DMS53 treated with DMSO at 0.1 percent for 48 hours (cell line): ENCODE results near the gene GGT7.
"Not testable (repeated sequence)": the region's sequence is repeated elsewhere in the genome, so short reads cannot be mapped to it uniquely, and the experiment has no call there.

Experiments
- DNase-seq: peaks from one replicate; lab custom pipeline; 2025; ENCODE audit not compliant: unreplicated experiment; lab: John Stamatoyannopoulos, UW

GGT7 gene

DNA sequence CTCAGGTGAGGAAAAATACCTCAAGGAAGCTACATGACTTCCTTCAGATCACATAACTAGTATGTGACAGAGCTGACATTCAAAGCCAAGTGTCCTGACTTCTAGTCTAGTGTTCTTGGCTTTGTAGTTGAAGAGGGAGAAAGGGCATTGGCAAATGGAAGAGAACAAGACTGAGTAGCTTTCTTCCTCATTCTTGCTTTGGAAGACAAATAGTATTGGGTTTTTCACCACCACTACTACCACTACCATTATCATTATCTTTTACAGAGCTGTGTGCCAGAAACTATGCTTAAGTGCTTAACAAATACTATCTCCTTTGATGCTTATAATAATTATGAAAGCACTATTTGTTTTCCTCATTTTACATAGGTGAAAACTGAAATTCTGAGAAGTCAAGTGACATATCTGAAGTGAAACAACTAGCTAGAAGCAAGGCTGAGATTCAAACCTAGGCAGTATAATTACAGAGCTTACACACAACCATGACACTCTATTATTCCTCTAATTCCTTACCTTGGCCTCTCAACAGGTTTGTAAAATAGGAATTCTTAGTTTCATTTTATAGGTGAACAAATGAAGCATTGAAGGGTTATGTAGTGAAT, 10.5 kb upstream of the GGT7 start:
- no peak for DNase-seq

DNA sequence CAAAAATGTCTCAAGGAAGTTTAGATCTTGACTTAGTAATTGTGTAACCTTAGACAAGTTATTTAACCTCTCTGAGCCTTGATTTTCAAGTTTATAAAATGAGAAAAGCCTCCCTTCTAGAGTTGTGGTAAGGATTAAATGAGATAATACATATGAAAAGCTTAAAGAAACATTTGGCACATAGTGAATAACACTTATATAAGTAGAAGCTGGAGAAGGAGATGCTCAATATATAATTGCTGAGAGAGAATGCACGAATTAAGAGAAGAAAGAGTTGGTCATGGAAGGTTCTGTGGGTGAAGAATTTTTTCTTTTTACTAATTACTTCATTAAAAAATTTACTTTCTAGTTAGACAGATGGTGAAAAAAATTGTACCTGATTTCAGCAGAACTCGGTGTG, 9.0 kb upstream of the GGT7 start:
- no peak for DNase-seq

DNA sequence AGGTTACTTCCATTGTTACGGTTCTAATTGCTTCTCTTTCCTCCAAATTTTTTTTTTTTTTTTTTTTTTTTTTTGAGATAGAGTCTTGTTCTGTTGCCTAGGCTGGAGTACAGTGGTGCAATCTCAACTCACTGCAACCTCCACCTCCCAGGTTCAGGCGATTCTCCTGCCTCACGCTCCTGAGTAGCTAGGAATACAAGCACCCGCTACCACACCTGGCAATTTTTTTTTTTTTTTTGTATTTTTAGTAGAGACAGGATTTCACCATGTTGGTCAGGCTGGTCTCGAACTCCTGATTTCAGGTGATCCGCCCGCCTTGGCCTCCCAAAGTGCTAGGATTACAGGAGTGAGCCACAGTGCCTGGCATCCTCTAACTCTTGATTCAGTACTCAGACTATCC, 8.3 kb upstream of the GGT7 start:
- DNase-seq = not testable (repeated sequence)

DNA sequence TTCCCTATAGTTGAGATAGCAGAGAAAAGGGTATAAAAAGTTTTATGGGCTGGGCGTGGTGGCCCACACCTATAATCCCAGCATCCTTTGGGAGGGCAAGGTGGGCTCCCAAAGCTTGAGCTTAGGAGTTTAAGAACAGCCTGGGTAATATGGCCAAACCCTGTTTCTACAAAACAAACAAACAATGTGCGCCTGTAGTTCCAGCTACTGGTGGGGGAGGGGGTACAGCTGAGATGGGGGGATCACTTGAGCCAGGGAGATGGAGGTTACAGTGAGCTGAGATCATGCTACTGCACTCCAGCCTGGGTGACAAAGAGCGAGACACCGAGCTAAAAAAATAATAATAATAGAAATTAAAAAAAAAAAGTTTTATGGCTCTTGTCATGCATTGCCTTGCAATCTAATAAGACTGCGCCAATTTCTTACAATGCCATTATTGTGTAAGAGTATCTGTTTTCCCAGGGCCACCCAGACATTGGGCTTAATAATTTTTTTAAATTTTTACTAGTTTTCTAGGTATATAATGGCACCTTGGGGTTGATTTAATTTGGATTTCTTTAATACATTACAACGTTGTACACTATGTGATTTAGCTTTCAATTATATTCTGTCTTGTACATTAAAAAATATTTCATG, 7.7 kb upstream of the GGT7 start:
- DNase-seq = no peak

DNA sequence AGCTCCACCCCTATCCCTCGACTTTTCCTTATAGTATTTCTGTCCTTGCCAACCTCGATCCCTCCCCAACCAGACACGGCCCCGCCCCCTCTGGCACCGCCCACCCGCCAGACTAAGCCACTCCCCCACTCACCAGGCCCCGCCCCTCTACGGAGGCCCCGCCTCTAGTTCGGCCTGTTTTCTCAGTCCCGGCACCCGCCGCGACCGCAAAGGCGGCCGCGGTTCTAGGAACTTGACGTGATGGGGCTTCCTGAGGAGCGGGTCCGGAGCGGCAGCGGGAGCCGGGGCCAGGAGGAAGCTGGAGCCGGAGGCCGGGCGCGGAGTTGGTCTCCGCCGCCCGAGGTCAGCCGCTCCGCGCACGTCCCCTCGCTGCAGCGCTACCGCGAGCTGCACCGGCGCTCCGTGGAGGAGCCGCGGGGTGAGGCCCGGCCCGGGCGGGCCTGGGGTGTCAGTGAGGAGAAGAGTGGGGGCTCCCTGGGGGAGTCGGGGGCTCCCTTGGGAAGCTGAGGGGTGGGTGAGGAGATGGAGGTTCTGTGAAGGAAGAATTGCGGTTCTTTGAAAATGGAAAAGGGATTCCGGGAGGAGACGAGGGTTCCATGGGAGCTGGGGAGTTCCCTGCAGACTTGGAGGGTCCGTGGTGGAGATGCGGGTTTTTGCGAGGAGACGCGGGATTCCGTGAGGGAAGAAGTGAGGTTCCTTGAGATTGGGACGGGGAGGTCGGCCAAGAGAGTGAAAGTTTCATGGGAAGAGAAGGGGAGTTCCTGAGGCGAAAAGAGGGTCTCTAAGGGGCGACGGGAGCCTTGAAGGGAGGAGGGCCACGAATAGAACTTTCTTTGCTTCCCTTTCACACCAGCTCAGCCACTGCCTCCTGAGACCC, 4.0 kb upstream of the GGT7 start, which contains the start of gene ACSS2:
TSS of gene ACSS2 (plus strand) at position 207 of the 877 bp plus-strand sequence. CDS start at position 241, 34 bp downstream.
- no peak for DNase-seq

DNA sequence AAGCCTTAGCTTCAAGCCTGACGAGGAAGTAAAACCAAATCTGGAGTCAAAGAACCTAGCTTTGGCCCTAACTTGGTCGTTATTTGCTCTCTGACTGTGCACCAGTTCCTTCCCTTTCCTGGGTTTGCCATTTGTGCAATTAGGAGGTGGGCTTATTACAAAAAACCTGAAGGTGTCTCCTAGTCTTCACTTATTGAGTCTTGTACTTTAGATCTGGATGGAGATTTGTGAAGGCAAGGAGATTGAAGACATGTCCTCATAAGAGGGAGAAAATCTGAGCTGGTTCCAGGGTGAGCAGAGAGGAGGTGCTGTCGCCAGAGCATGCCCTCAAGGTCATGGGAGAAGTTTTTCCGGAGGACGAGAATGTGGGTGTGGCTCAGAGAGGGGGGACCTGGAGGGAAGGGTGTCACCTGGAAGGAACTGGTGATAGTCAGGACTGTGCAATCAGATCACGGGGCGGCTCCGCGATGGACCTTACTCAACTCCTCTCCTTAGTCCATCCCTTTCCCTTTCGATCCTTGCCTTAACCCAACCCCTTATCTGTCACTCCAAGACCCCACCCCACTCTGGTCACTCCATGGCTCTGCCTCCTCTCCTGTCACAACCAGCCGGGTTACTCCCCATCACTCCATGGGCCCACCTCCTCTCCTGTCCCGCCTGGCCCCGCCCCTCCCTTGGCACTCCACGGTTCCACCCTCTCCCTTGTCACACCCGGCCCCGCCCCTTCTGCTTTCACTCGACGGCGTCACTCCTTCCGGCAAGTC, 3.2 kb upstream of the GGT7 start:
- peak; percentile 93 for DNase-seq

DNA sequence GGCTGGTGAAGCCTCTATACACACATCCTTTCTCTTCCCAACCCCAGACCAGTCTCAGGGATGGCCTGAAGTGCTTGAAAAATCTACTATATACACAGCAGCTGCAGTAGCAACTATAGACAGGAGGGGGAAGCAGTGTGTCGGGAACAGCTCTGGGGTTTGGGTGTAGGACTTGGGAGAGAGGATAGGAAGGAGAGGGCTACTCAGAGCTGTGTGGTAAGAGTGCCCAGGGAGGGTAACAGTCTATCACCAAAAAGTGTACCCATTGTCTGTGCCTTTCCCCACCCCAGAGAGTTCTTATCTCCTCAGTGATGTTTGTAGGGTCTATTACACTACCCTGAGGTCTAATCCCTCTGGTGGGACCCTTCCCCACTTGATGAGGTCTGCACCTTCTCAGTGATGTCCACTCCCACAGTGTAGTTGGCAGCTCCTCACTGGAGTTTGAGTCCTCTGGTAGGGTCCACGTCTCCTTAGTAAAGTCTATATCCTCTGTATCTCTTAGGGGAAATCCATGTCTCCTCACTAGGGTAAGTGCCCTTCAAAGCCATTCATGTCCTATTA, 1.5 kb upstream of the GGT7 start:
- peak; percentile 87 for DNase-seq

DNA sequence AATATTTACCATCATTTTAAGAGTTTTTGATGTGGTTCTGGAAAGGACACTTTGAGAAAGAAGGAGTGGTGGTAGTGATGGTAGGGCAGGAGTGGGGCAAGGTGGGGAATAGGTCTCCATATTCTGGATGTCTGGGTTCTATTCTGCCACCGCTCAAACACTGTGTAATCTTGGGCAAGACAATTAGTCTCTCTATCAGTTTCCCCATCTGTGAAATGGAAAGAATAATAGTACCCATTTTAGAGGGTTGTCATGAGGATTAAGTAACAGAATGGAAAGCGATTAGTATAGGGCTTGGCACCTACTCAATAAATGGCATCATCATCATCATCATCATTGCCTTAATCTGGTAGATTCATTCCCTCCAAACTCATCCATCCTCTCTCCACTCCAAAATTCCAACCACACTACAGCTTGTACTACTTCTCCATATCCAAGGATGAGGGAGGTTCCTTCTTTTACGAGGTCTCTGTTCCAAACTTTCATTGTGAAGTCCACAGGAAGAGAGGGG, 982 bp upstream of the GGT7 start:
- DNase-seq = no peak

DNA sequence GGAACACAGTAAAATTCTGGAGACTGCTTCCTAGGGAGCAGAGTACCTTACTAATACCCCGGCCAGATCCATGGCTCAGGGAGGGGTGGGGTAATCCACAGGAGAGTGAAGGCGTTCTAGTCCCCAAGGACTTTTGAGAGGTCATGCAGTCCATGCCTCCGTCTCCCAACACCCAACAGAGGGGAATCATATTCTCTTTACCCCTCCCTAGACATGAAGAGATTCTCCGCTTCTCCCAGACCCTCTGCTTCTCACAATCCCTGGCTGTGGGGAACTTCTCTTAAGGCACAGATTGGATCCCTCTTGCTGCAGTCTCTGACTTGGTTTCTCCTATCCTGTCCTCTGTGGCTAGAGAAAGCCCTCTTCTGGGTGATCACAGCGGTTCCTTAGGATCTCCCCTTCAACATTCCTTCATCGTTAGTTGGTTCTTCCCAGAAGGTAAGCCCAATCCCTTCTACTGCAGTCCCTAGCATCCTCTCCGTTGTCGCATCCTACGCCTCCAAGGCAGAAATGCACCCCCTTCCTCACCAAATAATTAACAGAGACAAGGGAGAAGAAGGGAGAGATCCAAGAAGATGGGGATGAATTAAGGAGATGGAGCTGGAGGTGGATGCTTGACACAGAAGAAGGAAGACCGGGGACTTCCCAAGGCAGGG, 562 bp downstream of the GGT7 start:
- DNase-seq = no peak

DNA sequence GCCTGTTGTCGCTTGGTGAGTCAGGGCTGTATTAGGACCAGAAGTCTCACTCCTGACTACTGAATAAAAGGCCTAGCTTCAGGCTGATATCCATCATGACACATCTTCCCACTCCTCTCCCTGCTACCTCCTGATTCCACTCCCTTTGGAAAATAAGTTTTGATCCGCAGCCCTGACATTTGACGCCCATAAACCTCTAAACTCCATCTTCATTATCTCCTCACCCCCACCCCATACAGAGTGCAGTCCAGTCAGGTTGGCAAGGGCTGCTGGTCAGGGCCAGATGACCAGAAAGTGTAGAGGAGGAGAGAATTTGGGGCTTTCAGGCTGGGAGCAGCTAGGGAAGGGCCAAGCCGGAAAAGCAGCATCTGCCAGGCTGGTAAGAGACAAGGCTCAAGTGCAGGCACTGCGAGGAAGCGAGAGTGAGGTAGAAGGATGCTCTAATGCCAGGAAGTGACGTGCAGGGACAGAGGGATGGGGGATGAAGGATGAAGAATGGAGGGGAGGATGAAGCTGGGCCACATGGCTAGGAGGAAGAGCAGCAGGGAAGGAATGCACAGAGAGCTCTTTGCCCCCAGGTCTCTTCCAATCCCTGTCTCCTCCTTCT, 1.2 kb downstream of the GGT7 start:
- no peak for DNase-seq

DNA sequence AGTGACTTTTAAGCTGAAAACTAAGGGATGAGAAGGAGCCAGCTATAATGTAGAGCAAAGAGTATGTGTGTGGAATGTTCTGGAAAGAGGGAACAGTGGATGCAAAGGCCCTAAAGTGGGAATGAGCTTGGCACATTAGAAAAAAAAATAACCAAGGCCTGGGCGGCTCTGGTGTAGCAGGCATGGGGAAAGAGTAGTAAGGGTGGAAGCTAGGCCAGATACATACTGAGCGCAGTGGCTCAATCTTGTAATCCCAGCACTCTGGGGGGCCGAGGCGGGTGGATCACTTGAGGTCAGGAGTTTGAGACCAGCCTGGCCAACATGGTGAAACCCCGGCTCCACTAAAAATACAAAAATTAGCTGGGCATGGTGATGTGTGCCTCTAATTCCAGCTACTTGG, 8.4 kb downstream of the GGT7 start:
- no peak for DNase-seq

DNA sequence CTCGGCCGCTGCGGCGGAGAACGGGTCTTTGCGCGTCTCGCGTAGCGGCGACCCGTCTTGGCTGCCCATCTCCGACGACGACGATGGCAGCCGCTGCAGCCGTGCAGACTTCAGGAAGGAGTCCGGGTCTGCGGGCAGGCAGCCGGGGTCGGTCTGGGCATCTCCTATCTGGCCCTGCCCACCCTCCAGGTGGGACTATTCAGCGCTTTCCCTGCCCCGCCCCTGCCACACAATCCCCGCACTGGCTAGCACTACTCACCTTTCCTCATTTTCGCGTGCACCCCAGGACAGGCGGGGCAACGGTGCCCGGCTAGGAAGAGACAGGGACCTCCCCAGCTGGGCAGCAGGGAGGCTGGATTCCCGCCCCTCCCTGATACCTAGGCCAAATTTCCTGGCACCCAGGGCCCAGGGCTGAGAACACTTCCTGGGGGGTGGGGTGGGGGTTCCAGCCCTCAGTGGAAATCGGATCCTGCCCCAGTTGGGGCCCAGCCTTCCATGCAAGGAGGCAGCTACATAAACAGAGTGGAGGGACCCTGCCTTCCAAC, 9.2 kb downstream of the GGT7 start:
- DNase-seq = no peak

DNA sequence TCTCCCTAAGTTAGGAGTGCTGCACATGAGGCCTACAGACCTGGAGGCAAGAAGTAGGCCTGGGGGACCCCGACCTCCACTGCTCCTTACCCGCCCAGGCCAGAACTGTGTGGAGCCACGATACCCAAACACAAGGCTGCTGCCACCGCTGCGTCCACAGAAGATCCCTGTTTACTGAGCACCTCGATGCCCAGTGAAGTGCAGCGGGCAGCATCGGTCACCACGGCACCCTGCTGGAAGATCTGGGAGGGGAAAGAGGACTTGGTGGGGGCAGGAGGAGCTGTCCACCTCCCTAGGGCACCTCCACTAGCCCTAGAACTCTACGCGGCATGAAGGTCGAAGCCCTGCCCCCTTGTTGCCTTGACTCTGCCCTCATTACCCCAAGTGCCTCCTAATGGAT, 9.9 kb downstream of the GGT7 start:
- no peak for DNase-seq

DNA sequence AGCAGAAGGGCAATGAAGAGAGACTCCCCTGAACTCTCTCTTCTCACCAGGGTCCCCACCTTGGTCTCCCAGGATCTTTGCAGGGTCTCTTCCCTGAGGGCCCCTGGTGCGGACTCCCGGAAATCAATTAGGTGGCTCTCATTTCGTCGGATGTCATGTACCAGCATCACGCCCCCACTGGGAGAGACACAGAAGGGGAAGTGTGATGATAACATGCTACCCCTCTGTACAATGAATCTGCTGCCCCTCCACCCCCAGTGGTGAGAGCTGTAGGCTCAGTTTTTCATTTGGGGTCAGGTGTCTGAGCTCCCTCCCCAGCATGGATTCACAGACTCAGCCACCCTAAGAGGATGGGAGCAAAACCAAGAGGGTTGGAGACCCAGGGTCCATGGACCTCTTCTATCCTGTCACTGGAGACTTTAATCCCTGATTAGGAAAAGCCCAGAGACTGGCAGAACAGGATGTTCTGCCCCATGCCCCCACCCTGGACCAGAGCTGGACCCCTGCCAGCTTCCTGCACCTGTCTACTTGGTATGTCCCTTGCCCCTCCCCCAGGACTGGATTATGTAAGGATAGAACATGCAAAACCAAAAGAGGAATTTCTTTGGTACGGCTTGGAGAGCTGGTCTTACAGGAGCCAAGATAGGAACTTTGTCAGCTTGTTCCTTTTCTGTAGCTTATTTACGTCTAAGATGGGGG, 11.1 kb downstream of the GGT7 start:
- peak; percentile 78 for DNase-seq

DNA sequence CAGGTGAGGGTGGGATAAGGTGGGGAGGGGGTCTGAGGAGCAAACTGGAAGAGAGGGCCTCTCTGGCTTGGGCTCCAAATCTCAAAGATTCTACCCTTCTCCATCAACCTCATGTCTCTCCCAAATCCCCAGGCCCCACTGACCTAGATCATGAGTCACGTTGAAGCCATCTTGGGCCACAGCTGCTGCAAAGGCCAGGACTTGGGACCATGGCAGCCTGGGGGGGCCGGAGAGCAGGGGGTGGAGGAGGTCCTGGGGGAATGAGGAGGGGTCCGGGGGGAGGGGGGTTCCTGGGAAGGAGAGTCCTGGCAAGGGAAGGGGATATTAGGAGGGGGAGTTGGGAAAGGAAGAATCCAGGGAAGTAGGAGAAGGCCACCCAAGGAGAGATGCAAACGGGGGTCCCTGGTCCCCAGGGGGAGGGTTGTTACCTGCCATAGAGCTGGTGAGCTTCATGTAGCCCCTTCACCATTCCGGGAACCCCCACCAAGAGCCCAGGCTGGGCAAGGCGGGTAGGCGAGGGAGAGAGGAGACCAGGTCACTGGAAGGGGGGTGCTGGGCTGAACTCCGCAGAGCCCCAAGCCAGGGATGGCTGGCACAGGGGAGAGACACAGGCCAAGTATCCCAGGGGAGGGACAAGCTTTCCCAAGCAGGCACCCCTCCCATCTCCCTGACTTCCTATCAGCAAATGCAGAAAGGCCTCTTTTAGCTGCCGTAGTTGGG, 12.7 kb downstream of the GGT7 start:
- no peak for DNase-seq

DNA sequence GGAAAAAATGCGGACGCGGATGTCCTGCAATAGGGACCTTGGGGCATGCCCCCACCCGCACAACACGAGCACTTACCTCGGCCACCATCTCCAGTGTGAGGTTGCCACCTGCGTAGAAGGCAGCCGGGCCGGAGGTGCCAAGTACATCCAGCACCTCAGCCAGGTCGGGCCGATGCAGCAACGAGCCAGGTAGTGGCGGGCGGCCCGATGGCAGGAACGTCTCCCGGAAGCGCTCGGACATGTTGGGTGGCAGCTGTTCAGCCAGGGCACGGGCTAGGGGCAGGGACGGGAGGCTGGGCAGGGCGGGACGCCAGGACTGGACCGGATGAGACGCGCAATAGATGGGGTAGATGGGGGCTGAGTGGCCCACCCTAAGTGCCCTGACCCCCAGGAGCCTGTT, 13.3 kb downstream of the GGT7 start:
- DNase-seq = no peak

DNA sequence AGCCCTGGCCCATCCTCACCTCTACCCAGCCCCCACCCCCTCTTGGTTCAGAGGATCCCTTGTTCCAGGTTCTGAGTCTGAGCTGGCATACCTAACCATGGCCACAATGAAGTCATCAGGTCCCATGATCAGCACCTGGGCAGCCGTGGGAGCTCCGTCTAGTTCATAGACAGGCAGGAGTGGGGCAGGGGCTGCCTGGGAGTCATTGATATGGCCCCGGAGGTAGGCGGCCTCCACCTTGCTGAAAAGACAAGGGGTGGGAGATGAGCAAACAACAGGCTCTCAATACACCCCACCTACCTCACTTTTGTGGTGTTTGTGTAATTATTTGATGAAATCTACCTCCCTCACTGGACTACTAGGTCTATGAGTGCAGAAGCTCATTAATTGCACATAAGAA, 20.4 kb downstream of the GGT7 start:
- DNase-seq = no peak

DNA sequence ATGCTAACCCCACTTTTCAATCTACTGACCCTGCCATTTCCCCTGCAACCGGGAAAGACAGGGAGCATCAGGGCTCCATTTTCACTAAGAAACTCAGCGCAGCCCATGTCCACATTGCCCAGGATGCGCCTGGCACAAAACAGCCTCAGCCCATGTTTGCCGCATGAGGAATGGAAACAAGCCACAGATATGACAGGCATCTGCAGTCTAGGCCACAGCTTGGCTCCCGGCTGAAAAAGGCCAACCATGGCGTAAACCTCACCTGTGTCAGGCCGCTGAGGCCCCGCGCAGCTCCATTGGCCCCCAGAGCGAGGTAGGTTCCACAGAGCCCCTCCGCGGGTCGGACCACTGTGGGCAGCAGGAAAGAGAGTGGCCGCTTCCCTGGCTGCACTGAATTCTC, 21.7 kb downstream of the GGT7 start:
- no peak for DNase-seq
